Activated T-helper 17 cell treated with anti-CD3 and anti-CD28 coated beads, Interleukin-2, amount 50 U/mL, for 72 hours (primary cell): Measurements from ENCODE around the gene USP12. TPM values are rescaled to one million over a fixed set of nuclear protein-coding genes. Genes with fewer than 3 reads are reported as not detected.
A peak's percentile ranks its signal among the peaks of the same experiment; 100 is the strongest.

Experiments used
- ATAC-seq: fragments of 150-1000 bp; cut with Tn5 transposase; replicated peaks from 2 replicates; pipeline ENCODE4 v1.10.0; 2021; ENCODE audit warnings: mild to moderate bottlenecking, moderate library complexity
- H3K27ac Mint-ChIP-seq: one replicate; pipeline ENCODE4 v1.8.0; 2022; ENCODE audit warnings: mixed read lengths
- H3K27me3 Mint-ChIP-seq: one replicate; pipeline ENCODE4 v1.8.0; 2022; ENCODE audit warnings: mixed read lengths
- H3K36me3 Mint-ChIP-seq: one replicate; pipeline ENCODE4 v1.8.0; 2022; ENCODE audit warnings: low read depth, mild to moderate bottlenecking, mixed read lengths
- H3K4me1 Mint-ChIP-seq: one replicate; pipeline ENCODE4 v1.8.0; 2022; ENCODE audit warnings: mixed read lengths
- H3K4me3 Mint-ChIP-seq: one replicate; pipeline ENCODE4 v1.8.0; 2022; ENCODE audit warnings: mild to moderate bottlenecking, mixed read lengths
- H3K9me3 Mint-ChIP-seq: one replicate; pipeline ENCODE4 v1.8.0; 2022; ENCODE audit warnings: mixed read lengths
- total RNA-seq, 2 donors: library from RNA; stranded (reverse); gene quantifications; one replicate each; pipeline ENCODE4 v1.2.3, GENCODE V29; 2022

The USP12 gene
- total RNA-seq, 2 donors from 2014 or later, result 65.6 to 77.2 TPM

DNA sequence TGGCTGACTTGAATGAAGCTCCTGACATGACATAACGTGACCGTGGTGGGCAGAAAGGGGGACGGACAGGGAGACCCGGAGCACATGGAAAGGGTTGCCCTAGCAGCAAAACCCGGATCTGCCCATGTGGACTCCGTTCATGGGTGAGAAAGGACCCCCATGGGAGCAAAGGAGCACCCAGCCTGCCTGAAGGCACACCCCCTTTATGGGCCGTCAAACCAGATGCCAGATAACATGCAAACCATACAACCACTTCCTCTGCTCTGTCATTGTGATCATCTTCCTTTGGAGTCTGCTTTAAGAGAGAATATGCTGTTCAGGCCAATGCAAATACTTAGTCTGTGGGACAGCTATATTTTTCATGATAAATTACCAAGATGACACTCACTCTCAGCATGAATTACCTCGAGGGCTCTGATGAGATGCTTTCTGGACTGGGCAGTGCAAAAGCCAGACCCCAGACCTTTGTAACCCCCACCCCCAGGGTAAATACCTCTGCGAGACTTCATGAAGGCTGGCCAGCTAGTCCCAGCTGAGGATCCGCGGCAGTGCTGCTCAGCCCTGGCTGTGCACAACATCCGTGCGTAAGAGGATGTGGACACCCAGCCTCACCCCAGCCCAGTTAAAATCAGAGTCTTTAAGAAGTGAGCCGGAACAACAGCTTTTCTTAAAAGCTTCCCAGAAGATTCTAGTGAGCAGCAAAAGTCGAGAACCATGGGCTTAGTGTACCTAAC, 126.6 kb downstream of the USP12 start:
- no peaks in the 10 kb centered on the region for H3K9me3 Mint-ChIP-seq
- H3K4me1 Mint-ChIP-seq, result peaks cover 6% of the 10 kb centered on the region
- no peak overlapping the region for H3K4me3 Mint-ChIP-seq
- H3K36me3 Mint-ChIP-seq, result no peaks in the 10 kb centered on the region
- peak; percentile 67 for ATAC-seq
- H3K27ac Mint-ChIP-seq, result no peak overlapping the region
- H3K27me3 Mint-ChIP-seq, result peaks cover 16% of the 10 kb centered on the region

- H3K4me1 Mint-ChIP-seq, result peaks cover 6% of the 10 kb centered on the region
- no peaks in the 10 kb centered on the region for H3K36me3 Mint-ChIP-seq
- H3K9me3 Mint-ChIP-seq, result no peaks in the 10 kb centered on the region
- H3K4me3 Mint-ChIP-seq, result no peak overlapping the region
- ATAC-seq, result peak; percentile 79
- H3K27ac Mint-ChIP-seq, result peak overlapping the region; percentile 77
- peaks cover 21% of the 10 kb centered on the region for H3K27me3 Mint-ChIP-seq
Measured at GRCh38 chr13:27043013-27043412, 128.6 kb downstream of the USP12 start.

GRCh38 chr13:27041341-27041740, 130.3 kb downstream of the USP12 start:
- ATAC-seq, result no peak
- Mint-ChIP-seq H3K4me3 (no peak overlapping the region), H3K36me3 (no peaks in the 10 kb centered on the region), H3K4me1 (peaks cover 6% of the 10 kb centered on the region), H3K9me3 (no peaks in the 10 kb centered on the region), H3K27me3 (peaks cover 33% of the 10 kb centered on the region), H3K27ac (no peak overlapping the region)

GRCh38 chr13:27040826-27041108, 130.8 kb downstream of the USP12 start:
- Mint-ChIP-seq H3K27ac (no peak overlapping the region), H3K36me3 (no peaks in the 10 kb centered on the region), H3K4me1 (peaks cover 6% of the 10 kb centered on the region), H3K27me3 (peaks cover 33% of the 10 kb centered on the region), H3K9me3 (no peaks in the 10 kb centered on the region), H3K4me3 (no peak overlapping the region)
- no peak for ATAC-seq

GRCh38 chr13:27039171-27039701, 132.4 kb downstream of the USP12 start:
- no peak for ATAC-seq
- Mint-ChIP-seq H3K4me1 (peaks cover 6% of the 10 kb centered on the region), H3K27ac (no peak overlapping the region), H3K4me3 (no peak overlapping the region), H3K36me3 (no peaks in the 10 kb centered on the region), H3K27me3 (peaks cover 46% of the 10 kb centered on the region), H3K9me3 (no peaks in the 10 kb centered on the region)

DNA sequence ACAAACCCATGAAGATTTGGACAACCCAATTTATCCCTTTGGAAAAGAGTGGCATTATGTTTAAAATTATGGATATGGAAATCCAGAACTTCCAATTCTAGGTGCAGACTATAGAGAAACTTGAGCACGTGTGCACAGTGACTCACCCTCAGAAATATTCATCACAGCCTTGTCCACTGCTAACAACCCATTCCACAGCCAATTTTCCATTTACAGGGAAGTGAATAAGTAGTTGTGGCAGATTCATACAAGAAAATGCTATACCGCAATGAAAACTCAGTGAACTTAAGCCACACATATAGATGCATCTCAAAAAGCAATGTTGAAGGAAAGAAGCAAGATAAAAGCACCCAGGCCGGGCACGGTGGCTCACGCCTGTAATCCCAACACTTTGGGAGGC, 133.3 kb downstream of the USP12 start:
- H3K27ac Mint-ChIP-seq, result no peak overlapping the region
- H3K4me3 Mint-ChIP-seq, result no peak overlapping the region
- H3K9me3 Mint-ChIP-seq, result no peaks in the 10 kb centered on the region
- peaks cover 6% of the 10 kb centered on the region for H3K4me1 Mint-ChIP-seq
- H3K36me3 Mint-ChIP-seq, result no peaks in the 10 kb centered on the region
- no peak for ATAC-seq
- H3K27me3 Mint-ChIP-seq, result peaks cover 47% of the 10 kb centered on the region

- H3K27ac Mint-ChIP-seq, result no peak overlapping the region
- H3K36me3 Mint-ChIP-seq, result no peaks in the 10 kb centered on the region
- no peaks in the 10 kb centered on the region for H3K9me3 Mint-ChIP-seq
- no peak for ATAC-seq
- H3K4me3 Mint-ChIP-seq, result no peak overlapping the region
- H3K4me1 Mint-ChIP-seq, result no peaks in the 10 kb centered on the region
- peaks cover 41% of the 10 kb centered on the region for H3K27me3 Mint-ChIP-seq
Measured at GRCh38 chr13:27037571-27037970, 134.0 kb downstream of the USP12 start.

GRCh38 chr13:27037171-27037570, 134.4 kb downstream of the USP12 start:
- Mint-ChIP-seq H3K36me3 (no peaks in the 10 kb centered on the region), H3K27me3 (peaks cover 41% of the 10 kb centered on the region), H3K9me3 (no peaks in the 10 kb centered on the region), H3K4me1 (no peaks in the 10 kb centered on the region), H3K4me3 (no peak overlapping the region), H3K27ac (no peak overlapping the region)
- ATAC-seq, result no peak

GRCh38 chr13:27036236-27036981, 135.2 kb downstream of the USP12 start:
- no peak for ATAC-seq
- Mint-ChIP-seq H3K27me3 (peaks cover 41% of the 10 kb centered on the region), H3K36me3 (no peaks in the 10 kb centered on the region), H3K9me3 (no peaks in the 10 kb centered on the region), H3K27ac (no peak overlapping the region), H3K4me3 (no peak overlapping the region), H3K4me1 (no peaks in the 10 kb centered on the region)

DNA sequence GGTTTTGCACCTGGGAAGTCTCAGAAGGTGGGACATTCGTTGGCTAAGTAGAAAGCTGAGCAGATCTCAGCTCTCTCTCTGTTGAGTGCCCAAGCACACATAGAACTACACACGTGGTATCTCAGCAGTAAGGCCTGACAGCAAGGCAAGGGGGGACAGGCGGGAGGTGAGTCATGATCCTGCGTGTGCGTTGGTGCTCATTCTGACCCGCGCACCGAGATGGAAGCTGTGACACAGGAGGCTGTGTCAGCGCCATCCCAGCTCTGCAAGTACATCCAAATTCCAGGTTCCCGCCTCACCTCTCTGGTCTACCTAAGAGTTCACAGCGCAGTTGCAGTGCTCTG, 135.7 kb downstream of the USP12 start:
- ATAC-seq, result no peak
- Mint-ChIP-seq H3K27me3 (peaks cover 36% of the 10 kb centered on the region), H3K27ac (no peak overlapping the region), H3K4me3 (no peak overlapping the region), H3K36me3 (no peaks in the 10 kb centered on the region), H3K9me3 (no peaks in the 10 kb centered on the region), H3K4me1 (no peaks in the 10 kb centered on the region)

GRCh38 chr13:27034678-27035111, 136.9 kb downstream of the USP12 start:
- H3K27me3 Mint-ChIP-seq, result peaks cover 34% of the 10 kb centered on the region
- no peak for ATAC-seq
- no peaks in the 10 kb centered on the region for H3K36me3 Mint-ChIP-seq
- no peak overlapping the region for H3K27ac Mint-ChIP-seq
- no peak overlapping the region for H3K4me3 Mint-ChIP-seq
- no peaks in the 10 kb centered on the region for H3K4me1 Mint-ChIP-seq
- no peaks in the 10 kb centered on the region for H3K9me3 Mint-ChIP-seq

DNA sequence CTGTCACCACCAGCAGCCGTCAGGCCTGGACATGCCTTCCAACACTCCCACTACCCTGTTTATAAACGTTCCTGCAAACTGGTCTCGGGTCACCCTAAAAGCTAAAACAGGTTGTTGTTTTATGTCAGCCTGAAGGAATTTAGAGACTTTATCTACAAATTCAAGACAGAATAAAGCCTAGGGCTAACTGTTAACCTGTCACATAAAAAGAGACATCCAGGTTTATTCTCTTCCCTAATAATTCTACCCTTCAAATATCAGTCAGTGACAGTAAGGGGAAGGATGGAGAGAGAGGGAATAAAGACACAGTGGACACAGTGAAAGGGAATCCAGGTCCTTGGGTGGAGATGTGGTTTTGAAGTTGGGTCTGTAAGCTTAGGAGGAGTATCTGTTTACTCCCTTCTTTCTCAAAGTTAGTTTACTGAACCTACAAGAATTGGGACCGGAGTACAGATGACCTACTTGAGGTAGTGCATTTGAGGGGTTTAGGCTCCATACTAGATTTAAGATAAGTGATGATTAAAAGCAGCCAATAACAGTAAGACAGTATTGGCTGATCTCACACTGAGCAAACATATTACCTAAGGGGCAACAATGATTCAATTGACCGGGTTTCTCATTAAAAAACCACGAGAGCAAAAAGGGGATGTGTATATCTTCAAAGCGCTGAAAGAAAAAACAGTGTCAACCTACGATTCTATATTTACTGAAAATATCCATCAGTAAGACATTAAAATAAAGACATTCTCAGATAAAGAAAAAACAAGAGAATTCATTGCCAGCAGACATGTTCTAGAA, 142.7 kb downstream of the USP12 start:
- Mint-ChIP-seq H3K4me3 (no peak overlapping the region), H3K9me3 (no peaks in the 10 kb centered on the region), H3K4me1 (peaks cover 4% of the 10 kb centered on the region), H3K27ac (no peak overlapping the region), H3K36me3 (no peaks in the 10 kb centered on the region), H3K27me3 (peaks cover 33% of the 10 kb centered on the region)
- no peak for ATAC-seq

GRCh38 chr13:27027086-27027667, 144.4 kb downstream of the USP12 start:
- Mint-ChIP-seq H3K27ac (no peak overlapping the region), H3K27me3 (peaks cover 33% of the 10 kb centered on the region), H3K4me1 (peaks cover 4% of the 10 kb centered on the region), H3K9me3 (no peaks in the 10 kb centered on the region), H3K36me3 (no peaks in the 10 kb centered on the region), H3K4me3 (no peak overlapping the region)
- ATAC-seq, result no peak

DNA sequence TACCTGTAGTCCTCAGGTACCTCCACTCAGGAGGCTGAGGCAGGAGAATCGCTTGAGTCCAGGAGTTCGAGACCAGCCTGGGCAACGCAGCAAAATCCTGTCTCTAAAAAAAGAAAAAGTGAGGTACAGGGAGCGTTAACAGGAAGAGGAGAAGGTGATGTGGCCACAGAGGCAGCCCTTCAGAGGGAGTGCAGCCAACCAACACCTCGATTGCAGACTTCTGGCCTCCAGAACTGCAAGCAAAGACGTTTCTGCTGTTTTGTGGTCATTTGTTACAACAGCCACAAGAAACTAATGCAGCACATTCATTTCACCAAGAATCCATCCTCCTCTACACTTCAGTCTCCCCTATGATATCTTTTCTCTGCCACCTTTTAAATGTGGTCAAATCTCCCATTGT, 145.2 kb downstream of the USP12 start:
- H3K9me3 Mint-ChIP-seq, result no peaks in the 10 kb centered on the region
- no peak overlapping the region for H3K4me3 Mint-ChIP-seq
- peaks cover 4% of the 10 kb centered on the region for H3K4me1 Mint-ChIP-seq
- no peak for ATAC-seq
- no peaks in the 10 kb centered on the region for H3K36me3 Mint-ChIP-seq
- H3K27ac Mint-ChIP-seq, result no peak overlapping the region
- peaks cover 33% of the 10 kb centered on the region for H3K27me3 Mint-ChIP-seq
